CD4-positive, alpha-beta T cell treated with Interleukin-4 for 1 hour (primary cell): ENCODE data around the gene ARHGAP8.
"Not testable (repeated sequence)": the region's sequence is repeated elsewhere in the genome, so short reads cannot be mapped to it uniquely, and the experiment has no call there.

Experiments used
- DNase-seq, 2 donors: peaks; one replicate each; pipeline ENCODE4 v3.0.0-alpha.2; 2020 to 2022

The ARHGAP8 gene

DNA sequence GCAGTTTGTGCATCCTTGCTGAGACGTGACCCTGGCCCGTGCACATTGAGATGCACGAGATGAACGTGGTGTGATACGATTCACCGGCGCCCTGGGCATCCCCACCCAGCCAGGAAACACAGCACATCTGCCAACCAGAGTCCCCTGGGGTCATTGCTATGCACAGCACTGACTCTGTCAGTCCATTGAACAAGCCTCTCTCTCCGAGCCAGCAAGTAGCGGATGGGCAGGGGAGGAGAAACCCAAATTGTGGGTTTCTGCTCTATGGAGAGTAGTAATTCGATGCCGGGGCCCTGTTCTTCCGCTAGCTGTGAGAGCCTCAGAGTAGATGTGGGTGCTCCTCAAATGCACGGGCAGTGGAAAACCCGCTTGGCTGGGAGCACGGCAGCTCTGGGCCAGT is 85.1 kb downstream of the ARHGAP8 start:
- DNase-seq = no peak

DNA sequence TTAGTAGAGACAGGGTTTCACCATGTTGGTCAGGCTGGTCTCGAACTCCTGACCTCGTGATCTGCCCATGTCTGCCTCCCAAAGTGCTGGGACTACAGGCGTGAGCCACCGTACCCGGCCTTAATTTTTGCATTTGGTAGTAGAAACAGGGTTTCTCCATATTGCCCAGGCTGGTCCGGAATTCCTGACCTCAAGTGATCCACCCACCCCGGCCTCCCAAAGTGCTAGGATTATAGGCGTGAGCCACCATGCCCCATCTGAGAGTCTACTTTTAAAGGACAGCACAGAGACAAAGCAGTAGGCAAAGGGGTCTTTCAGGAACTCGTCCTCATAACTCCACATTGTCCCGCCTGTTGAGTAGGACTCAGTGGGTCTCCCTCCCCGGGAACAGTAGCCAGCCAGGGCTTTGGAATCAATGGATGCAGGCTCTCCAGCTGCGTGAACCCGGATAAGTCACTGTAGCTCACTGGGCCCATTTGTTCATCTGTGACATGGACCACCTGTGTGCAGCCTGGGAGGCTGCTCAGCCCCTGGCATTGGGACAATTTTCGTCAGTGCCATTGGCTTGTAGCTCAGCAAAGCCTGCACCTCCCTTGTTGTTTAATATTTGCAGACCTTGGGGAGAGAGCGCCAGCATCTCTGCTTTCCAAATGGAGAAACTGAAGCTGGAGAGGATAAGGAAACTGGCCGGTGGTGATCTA is 86.1 kb downstream of the ARHGAP8 start:
- no peak for DNase-seq

DNA sequence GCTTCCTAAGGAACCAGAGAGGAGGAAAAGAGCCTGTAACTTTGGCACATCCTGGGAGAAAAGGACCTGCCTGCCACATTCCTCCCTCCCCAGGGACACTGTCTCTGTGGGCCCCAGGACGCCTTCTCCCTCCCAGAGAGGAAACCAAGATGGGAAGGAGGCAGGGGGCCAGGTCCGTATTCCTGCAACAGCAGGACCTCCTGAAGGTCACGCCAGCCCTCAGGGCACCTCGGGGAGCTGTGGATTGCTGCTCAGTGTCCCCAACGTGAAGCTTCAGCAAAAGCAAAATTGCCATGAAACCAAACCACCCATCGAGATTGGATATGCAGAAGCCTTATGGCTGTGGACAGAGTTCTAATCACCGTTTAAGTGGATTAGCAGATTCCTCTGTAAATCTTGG is 86.7 kb downstream of the ARHGAP8 start:
- DNase-seq = no peak

DNA sequence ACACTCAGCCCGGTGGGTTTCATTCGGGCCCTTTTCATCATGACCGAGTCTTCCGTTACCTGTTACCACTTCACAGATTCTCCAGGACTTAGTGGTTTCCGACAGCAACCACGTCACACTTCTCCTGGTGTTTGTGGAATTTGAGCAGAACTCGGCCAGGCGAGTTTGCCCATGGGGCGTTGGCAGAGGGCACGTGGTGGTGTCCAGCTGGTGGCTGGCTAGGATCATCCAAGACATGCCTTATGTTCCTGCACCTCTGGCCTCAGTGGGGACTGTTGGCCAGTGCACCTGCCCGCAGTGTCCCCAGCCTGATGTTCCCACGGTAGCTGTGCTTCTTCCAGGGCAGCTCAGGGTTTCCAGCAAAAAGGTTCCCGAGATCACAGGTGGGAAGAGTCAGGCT is 87.3 kb downstream of the ARHGAP8 start:
- no peak for DNase-seq

DNA sequence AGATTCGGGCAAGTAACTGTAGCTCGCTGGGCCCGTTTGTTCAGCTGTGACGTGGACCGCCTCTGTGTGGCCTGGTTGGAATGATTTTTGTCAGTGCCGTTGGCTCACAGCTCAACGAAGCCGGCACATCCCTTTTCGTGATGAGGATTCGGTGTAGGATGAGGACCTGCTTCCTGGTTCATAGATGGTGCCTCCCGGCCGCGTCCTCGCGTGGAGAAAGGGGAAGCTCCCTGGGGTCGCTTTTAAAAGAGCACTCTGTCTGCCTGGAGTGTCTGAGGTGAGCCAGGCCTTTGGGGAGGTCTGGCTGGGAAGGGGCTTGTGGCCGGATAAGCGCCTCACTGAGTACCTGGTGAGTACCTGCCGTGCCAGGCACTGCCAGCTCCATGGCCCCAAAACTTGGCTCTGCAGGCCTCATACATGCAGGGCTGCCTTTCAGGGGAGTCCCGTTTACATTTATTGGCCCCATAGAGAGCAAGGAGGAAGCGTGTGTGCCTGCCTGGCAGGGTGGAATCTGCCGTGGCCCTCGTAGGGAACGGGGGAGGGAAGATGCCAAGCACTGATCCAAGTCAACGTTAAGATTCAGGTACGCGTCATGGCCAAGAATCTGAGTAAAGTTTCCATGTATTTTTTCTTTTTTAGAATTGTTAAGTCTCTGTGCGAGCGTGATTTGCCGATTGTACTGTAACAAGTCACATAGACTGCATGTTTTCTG is 88.4 kb downstream of the ARHGAP8 start:
- DNase-seq = no peak

DNA sequence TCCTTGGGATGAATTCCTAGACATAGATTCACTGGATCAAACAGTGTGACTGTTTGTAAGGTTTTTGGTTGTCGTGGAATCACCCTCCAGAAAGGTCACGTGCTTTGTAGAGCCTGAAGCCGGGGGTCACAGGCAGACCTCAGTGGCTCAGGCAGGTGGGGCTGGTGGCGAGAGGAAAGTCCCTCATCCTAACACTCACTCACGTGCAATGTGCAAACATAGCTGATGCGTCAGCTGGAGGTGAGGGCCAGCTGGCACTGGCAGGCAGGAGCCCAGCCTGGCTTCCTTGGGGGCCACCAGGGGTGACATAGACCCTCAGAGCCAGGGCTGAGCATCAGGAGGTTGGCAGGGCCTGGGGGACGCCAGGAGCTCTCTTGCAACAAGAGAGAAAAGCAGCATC is 90.0 kb downstream of the ARHGAP8 start:
- no peak for DNase-seq

DNA sequence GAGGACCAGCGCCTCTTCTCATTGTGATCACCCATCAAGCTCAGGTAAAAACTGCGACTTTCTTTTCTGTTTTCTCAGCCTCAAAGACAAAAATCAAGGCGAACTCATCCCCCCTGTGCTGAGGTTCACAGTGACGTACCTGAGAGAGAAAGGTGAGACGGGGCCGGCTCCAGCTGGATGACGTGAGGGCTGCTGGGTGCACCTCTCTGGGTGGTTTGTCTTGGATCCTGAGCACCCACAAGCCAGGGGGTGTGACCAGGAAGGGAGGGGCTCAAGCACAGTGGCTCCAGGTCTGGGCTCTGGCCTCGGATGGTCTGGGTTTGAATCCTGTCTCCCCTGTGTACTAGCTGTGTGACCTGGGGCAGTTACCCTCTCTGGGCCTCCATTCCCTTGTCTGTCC is 92.8 kb downstream of the ARHGAP8 start:
- DNase-seq = no peak

DNA sequence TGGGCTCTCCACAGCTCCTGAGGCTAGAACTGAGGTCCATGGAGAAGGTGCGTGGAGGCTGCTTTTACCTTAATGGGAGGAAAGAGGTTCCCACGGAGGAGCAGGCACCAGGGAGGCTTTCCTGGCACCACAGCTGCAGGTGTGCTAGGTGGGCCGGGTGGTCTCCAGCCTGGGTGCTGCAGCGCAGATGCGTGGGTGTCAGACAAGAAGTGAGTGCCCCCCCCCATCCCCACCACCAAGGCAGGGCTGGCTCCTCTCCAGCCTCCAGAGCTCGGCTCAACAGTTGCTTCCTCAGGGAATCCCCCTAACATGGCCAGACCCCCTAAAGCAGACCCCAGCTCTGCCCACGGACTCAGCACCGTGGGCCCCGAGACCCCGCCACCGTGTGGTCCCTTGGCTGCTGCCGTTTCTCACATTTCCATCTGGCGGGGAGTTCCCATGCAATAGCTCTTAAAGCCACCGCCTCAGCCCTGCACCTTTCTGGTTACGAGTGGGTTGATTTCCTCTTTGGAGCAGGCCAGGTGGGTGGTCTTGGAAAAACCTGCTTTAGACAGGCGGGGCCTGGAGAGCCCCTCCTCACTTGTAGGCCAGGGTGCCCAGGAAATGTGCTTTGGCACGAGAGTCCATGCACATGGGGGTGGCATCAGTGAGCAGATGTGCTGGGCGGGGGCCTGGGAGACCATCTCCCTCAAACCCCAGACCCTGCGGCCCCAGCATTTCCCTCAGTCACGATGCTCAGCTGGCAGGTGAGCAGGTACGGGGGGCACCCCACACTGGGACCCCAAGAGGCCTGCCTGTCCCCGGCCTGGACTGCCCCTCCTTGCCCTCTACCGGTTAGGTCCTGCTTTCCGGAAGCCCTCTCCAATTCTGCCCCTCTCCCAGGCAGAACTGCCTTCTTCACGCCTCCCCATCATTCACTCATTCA is 93.7 kb downstream of the ARHGAP8 start:
- no peak for DNase-seq

DNA sequence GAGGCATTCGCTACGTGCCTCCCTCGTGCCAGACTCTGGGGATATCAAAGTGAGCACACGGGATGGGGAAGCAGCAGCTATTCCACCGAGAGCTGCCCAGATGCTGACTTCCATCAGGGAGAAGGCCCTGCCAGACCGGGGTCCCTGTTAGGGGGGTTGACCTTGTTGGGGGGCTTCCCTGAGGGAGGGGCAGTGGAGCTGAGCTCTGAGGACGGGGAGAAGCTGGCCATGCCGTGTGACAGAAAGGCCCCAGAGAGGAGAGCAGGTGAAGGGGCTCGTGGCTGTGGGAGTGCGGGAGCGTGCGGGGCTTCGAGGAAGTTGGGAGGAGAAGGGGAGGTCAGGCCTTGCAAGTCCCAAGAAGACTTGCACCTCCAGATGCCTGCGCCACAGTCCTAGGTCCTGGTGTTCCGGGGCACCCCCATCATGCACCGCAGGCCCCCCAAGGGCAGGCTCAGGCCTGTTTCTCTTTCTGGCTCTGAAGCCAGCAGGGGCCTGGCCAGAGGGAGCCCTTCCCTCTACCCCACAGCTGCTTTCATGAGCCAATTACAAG is 94.4 kb downstream of the ARHGAP8 start:
- DNase-seq = no peak

DNA sequence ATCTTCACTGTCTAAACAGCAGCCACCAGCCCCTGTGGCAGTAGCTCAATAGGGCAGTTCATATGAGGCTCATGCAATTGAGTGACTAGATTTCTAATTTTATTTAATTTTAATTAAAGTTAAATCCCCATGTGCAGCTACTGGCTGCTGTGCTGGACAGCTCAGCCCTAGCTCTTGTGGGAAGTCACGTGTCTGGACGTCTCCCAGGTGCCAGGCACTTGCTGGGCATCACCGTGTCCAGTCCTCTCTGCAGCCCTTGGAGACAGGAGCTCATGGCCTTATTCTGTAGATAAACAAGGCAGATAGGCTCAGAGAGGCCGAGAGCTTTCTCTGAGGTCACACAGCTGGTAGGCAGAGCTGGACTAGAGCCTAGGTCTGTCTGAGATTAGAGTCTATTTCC is 95.0 kb downstream of the ARHGAP8 start:
- no peak for DNase-seq

DNA sequence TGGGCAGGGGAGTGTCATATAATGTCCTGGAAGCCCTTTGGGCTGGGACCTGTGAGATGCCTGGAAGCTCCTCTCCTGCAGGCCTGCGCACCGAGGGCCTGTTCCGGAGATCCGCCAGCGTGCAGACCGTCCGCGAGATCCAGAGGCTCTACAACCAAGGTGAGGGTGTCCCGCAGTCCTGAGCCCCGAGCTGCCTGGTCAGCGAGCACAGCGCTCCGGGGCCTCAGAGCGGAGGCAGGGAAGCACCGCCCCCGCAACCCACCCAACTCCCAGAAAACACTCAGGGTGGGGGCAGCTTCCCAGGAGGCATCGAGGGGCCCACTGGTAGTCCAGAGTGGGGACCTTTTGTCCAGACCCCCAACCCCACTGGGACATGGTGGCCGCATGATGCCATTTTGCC is 95.5 kb downstream of the ARHGAP8 start:
- no peak for DNase-seq

DNA sequence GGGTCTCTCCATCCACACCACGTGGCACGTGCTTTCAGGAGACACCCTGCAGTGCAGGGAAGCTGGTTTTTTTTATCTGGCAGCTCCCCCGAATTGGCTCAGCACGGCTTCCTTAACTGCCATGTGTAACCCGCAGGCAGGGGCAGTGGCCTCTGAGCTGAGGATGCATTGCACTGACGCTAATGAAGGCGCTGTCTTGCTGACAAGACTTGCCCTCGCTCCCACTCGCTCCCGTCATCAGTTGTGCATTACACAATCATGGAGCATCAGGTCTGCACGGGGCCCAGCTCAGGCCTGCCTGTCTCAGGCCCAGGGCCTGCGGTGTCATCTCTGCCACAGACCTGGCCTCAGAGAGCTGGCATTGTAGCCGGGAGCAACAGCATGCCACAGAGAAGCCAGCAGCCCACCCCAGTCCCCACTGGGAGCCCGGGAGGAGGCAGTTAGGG is 95.9 kb downstream of the ARHGAP8 start:
- DNase-seq = no peak

DNA sequence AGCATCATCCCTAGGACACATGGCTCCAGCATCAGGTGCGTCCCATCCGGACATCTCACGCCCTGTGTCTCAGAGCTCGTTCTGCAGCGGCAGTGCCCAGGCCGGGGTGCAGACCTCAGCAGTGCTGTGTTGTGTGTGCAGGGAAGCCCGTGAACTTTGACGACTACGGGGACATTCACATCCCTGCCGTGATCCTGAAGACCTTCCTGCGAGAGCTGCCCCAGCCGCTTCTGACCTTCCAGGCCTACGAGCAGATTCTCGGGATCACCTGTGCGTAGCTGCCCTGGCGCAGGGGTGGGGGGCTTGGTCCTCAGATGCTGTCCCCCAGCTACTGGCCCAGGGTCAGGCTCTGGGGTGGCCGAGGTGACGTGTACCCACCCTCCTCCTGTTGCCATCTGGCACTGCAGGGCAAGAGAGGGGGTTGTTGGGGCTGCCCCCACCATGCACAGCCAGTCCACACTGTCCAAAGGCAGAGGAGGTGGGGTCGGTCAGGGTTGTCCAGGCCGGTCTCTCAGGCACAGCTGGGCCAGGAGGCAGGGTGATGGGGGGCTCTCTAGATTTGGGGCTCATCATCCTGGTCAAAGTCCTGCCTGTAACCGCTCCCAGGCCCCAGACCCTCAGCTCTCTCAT is 96.5 kb downstream of the ARHGAP8 start:
- DNase-seq = no peak

DNA sequence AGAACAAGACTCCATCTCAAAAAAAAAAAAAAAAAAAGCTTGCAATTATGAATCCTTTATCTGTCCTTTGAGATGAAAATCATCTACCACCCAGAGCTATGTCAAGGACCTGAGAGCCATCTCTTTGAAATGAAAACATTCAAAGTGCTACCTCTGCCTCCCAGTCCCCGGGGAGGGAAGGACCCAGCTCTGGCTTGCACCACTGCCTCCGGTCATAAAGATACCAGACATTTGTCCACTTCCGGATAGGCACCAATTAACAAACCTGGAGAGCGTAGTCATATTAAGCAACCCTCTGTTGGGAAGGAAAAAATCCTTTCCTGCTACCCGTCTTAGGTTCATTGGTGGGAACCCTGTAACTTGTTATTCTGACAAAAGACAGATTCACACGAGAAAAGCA is 98.6 kb downstream of the ARHGAP8 start:
- no peak for DNase-seq

DNA sequence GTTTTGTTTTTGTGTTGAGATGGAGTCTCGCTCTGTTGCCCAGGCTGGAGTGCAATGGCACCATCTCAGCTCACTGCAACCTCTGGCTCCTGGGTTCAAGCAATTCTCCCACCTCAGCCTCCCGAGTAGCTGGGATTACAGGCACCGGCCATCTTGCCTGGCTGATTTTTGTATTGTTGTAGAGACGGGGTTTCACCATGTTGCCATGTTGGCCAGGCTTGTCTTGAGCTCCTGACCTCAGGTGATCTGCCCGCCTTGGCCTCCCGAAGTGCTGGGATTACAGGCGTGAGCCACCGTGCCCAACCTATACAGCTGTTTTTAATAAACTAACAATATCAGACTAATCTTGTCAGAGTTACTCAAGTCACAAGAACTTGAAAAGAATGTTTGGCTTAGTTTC is 102.3 kb downstream of the ARHGAP8 start:
- not testable (repeated sequence) for DNase-seq

DNA sequence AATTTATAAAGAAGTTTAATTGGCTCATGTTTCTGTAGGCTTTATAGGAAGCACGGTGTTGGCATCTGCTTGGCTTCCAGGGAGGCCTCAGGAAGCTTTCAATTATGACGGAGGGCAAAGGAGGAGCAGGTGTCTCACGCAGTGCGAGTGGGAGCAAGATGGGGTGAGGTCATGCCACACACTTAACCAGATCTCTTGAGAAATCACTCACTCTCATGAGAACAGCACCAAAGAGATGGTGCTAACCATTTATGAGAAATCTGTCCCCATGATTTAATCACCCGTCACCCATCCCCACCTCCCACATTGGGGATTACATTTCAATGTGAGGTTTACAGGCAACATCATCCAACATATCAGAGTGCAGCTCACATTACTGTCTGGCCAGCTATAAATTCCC is 103.5 kb downstream of the ARHGAP8 start:
- no peak for DNase-seq

DNA sequence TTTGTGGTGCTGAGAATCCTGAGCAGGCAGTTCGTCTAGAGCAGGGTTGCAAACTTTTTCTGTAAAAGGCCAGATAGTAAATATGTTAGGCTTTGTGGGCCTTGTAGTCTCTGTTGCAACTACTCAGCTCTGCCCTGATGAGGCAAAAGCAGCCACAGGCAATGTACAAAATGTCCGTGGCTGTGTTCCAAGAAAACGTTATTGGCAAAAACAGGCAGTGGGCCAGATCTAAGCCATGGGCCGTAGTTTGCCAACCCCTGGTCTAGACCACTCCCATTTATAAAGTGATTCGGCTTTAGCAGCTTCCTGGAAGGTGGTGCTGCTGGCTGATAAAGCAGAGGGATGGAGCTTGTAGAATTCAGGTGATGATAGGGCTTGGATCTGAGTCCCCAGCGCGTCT is 106.4 kb downstream of the ARHGAP8 start:
- DNase-seq = not testable (repeated sequence)

DNA sequence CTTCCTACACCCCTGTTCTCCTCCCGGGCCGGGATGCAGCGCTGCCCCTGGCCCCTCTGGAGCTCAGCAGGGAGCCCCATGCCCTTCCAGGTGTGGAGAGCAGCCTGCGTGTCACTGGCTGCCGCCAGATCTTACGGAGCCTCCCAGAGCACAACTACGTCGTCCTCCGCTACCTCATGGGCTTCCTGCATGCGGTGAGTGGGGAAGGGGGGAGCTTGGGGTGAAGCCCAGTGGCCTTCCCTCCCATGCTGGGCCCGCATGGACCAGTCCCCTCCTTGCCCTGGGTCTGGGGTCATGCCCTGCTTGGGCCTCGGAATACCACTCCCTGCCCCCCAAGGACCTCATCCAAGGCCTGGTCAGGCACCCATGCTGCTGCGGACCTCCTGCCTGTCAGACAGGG is 107.3 kb downstream of the ARHGAP8 start:
- DNase-seq = no peak

DNA sequence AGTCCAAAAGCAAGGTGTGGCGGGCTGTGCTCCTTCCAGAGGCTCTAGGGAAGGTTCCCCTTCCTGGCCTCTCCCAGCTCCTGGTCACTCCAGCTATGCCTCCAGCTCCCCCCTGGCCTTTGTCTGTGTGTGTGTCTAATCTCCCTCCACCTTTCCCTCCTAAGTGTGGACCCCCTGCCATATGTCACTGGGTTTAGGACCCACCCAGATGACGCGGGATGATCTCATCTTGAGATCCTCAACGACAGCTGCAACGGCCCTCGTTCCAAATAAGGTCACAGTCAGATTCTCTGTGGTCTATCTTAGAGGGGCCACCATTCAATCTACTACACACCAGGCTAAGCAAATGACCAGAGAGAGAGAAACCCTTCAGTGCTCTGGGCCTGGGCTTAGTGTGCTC is 107.9 kb downstream of the ARHGAP8 start:
- no peak for DNase-seq

DNA sequence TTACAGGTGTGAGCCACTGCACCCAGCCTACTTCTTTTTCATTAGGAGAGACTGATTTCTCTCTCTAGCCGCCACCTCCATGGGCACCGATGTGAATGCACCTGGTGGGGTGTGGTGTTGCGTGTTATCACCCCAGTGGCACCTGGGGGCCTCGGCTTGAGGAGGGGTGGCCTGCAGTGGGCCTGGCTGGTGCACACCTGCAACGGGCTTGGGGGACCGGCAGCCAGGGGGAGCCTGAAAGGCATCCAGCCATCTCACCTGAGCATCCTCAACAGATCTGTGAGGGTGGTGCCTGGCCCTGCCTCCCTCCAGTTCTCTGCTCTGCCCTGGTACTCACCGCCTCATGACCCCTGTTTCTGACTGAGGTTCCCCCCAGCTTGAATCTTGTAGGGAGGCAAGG is 108.9 kb downstream of the ARHGAP8 start:
- DNase-seq = no peak

DNA sequence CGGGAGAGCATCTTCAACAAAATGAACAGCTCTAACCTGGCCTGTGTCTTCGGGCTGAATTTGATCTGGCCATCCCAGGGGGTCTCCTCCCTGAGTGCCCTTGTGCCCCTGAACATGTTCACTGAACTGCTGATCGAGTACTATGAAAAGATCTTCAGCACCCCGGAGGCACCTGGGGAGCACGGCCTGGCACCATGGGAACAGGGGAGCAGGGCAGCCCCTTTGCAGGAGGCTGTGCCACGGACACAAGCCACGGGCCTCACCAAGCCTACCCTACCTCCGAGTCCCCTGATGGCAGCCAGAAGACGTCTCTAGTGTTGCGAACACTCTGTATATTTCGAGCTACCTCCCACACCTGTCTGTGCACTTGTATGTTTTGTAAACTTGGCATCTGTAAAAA is 109.9 kb downstream of the ARHGAP8 start:
- no peak for DNase-seq

DNA sequence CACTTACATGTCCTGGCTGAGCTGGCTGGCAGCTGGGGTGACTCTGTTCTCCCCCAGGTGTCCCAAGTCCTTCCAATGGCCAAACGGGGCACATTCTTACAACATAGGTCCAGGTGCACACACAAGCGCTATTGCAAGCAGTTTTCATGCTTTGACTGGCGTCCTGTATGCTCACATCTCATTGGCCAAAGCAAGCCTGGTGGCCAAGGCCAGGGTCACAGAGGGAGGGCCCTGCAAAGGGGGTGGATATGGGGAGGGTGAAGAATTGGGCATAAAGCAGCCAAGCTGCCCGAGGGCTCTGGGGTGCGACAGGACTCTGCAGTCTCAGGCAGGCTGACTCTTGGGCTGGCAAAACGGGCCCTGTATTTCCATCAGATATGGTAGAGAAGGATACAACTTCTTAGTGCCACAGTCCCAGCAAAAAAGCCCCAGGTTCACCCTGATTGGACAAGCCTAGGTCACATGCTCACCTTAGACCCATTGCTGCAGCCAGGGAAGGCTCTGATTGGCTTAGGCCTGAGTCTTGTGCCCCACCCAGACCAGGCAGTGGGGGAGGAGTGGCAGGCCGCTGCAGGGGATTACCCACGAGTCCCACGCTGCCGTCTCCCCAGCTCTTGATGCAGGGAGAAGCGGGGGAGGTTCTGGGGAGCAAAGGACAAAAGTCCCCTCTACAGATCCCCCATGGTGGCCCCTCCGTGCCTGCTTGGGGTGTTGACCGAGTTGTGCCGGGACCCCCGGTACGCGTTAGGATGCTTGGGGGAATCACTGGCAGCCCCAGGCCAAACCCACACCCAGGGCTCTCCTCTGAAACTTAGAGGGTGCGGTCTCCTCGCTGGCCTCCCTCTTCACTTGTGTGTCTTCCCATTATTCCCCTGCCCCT is 110.8 kb downstream of the ARHGAP8 start:
- no peak for DNase-seq
